Neural progenitor cell (in vitro differentiated cells): Measurements from ENCODE around the gene C3orf20. TPM values are rescaled to one million over a fixed set of nuclear protein-coding genes. Genes with fewer than 3 reads are reported as not detected.

Source experiments
- DNase-seq: peaks from one replicate; pipeline ENCODE4 v3.0.0-alpha.2; 2016; ENCODE audit warnings: low spot score
- H2AFZ ChIP-seq: fragments of 200-600 bp; sonication (generic); replicated peaks from 2 replicates; pipeline ENCODE4 v1.6.1; 2016; ENCODE audit warnings: antibody characterized with exemption
- H3F3A ChIP-seq: fragments of 200-600 bp; sonication (generic); 2 replicates; pipeline ENCODE4 v1.6.1; 2016; ENCODE audit warnings: antibody characterized with exemption, low read depth
- H3K27ac ChIP-seq: fragments of 200-600 bp; sonication (generic); 2 replicates; pipeline ENCODE4 v1.5.1; 2016; ENCODE audit warnings: mild to moderate bottlenecking
- H3K27me3 ChIP-seq: fragments of 200-600 bp; sonication (generic); 2 replicates; pipeline ENCODE4 v1.6.1; 2016; ENCODE audit warnings: mild to moderate bottlenecking, moderate library complexity
- H3K36me3 ChIP-seq: fragments of 200-600 bp; sonication (generic); 2 replicates; pipeline ENCODE4 v1.5.1; 2016
- H3K4me1 ChIP-seq: fragments of 200-600 bp; sonication (generic); 2 replicates; pipeline ENCODE4 v1.6.1; 2016; ENCODE audit warnings: mixed run types
- H3K4me2 ChIP-seq: fragments of 200-600 bp; sonication (generic); 2 replicates; pipeline ENCODE4 v1.6.1; 2016
- H3K4me3 ChIP-seq: fragments of 200-600 bp; sonication (generic); 2 replicates; pipeline ENCODE4 v1.5.1; 2016
- H3K79me2 ChIP-seq: fragments of 200-600 bp; sonication (generic); 2 replicates; pipeline ENCODE4 v1.6.1; 2016; ENCODE audit warnings: low read depth
- H3K9ac ChIP-seq: fragments of 200-600 bp; sonication (generic); 2 replicates; pipeline ENCODE4 v1.6.1; 2016
- H3K9me3 ChIP-seq: fragments of 200-600 bp; sonication (generic); 2 replicates; pipeline ENCODE4 v1.5.1; 2016; ENCODE audit warnings: low read depth
- H4K20me1 ChIP-seq: fragments of 200-600 bp; sonication (generic); 2 replicates; pipeline ENCODE4 v1.6.1; 2016; ENCODE audit warnings: low read depth
- H3K27ac Mint-ChIP-seq: 3 replicates; pipeline ENCODE4 v1.8.0; 2021; ENCODE audit warnings: mixed read lengths
- H3K27me3 Mint-ChIP-seq: 2 replicates; pipeline ENCODE4 v1.8.0; 2022; ENCODE audit warnings: low read depth, mild to moderate bottlenecking, inconsistent platforms, moderate library complexity, mixed read lengths; ENCODE audit not compliant: insufficient read depth
- H3K36me3 Mint-ChIP-seq: 3 replicates; pipeline ENCODE4 v1.8.0; 2021; ENCODE audit warnings: mixed read lengths
- H3K4me1 Mint-ChIP-seq: 3 replicates; pipeline ENCODE4 v1.8.0; 2021; ENCODE audit warnings: mixed read lengths
- H3K4me3 Mint-ChIP-seq: 3 replicates; pipeline ENCODE4 v1.8.0; 2021; ENCODE audit warnings: mild to moderate bottlenecking, moderate library complexity, mixed read lengths
- H3K9me3 Mint-ChIP-seq: 3 replicates; pipeline ENCODE4 v1.8.0; 2020; ENCODE audit warnings: mixed read lengths
- CTCF ChIP-seq: fragments of 200-600 bp; sonication (generic); IDR thresholded peaks from 2 replicates; pipeline ENCODE4 v1.5.1; 2017; ENCODE audit warnings: antibody characterized with exemption, mild to moderate bottlenecking
- EZH2 ChIP-seq: fragments of 200-600 bp; sonication (generic); IDR thresholded peaks from 2 replicates; pipeline ENCODE4 v1.6.1; 2017; ENCODE audit warnings: antibody characterized with exemption, mild to moderate bottlenecking, moderate library complexity
- EZH2phosphoT487 ChIP-seq: fragments of 200-600 bp; sonication (generic); IDR thresholded peaks from 2 replicates; pipeline ENCODE4 v1.6.1; 2017; ENCODE audit warnings: antibody characterized with exemption
- total RNA-seq: library from RNA; depleted of rRNA; stranded (reverse); fragments of >200 nt; gene quantifications from 2 replicates; pipeline ENCODE4 v1.2.3, GENCODE V29; 2015; ENCODE audit warnings: low replicate concordance

Gene C3orf20
- total RNA-seq, 1 donor from 2014 or later: not detected

- H3K36me3 Mint-ChIP-seq: no peaks in the 10 kb centered on the region
- no peak overlapping the region for H3K4me3 ChIP-seq
- H3K27me3 ChIP-seq: no peaks in the 10 kb centered on the region
- no peaks in the 10 kb centered on the region for H3K36me3 ChIP-seq
- H3K9me3 ChIP-seq: no peaks in the 10 kb centered on the region
- peaks cover 2% of the 10 kb centered on the region for H3K27me3 Mint-ChIP-seq
- no peak for DNase-seq
- no peaks in the 10 kb centered on the region for H3K79me2 ChIP-seq
- no peaks in the 10 kb centered on the region for H3F3A ChIP-seq
- H3K4me2 ChIP-seq: no peak overlapping the region
- H3K4me1 ChIP-seq: no peaks in the 10 kb centered on the region
- H3K27ac ChIP-seq: no peak overlapping the region
- no peak overlapping the region for H2AFZ ChIP-seq
- TF ChIP-seq CTCF (no peak), EZH2phosphoT487 (no peak), EZH2 (no peak)
- H4K20me1 ChIP-seq: no peaks in the 10 kb centered on the region
- H3K9me3 Mint-ChIP-seq: no peaks in the 10 kb centered on the region
- H3K9ac ChIP-seq: no peak overlapping the region
- H3K27ac Mint-ChIP-seq: no peak overlapping the region
- peaks cover 13% of the 10 kb centered on the region for H3K4me1 Mint-ChIP-seq
- H3K4me3 Mint-ChIP-seq: no peak overlapping the region
These were observed 28.3 kb downstream of the C3orf20 start for GRCh38 chr3:14703128-14703750.

- H3K36me3 Mint-ChIP-seq: no peaks in the 10 kb centered on the region
- H3K27ac Mint-ChIP-seq: peak overlapping the region; percentile 63
- Histone ChIP-seq H3K27ac (no peak overlapping the region), H3K4me1 (no peaks in the 10 kb centered on the region), H4K20me1 (no peaks in the 10 kb centered on the region), H3K9me3 (no peaks in the 10 kb centered on the region), H3K4me3 (no peak overlapping the region), H2AFZ (no peak overlapping the region), H3K79me2 (no peaks in the 10 kb centered on the region), H3K36me3 (no peaks in the 10 kb centered on the region), H3K27me3 (no peaks in the 10 kb centered on the region), H3K9ac (no peak overlapping the region), H3F3A (no peaks in the 10 kb centered on the region), H3K4me2 (no peak overlapping the region)
- H3K9me3 Mint-ChIP-seq: no peaks in the 10 kb centered on the region
- H3K4me1 Mint-ChIP-seq: peaks cover 13% of the 10 kb centered on the region
- no peak for DNase-seq
- no peak overlapping the region for H3K4me3 Mint-ChIP-seq
- peaks cover 2% of the 10 kb centered on the region for H3K27me3 Mint-ChIP-seq
- TF ChIP-seq EZH2 (no peak), CTCF (no peak), EZH2phosphoT487 (no peak)
These were observed 28.9 kb downstream of the C3orf20 start for GRCh38 chr3:14703791-14704190.

- Mint-ChIP-seq H3K36me3 (no peaks in the 10 kb centered on the region), H3K4me3 (peak overlapping the region; percentile 61), H3K27ac (peak overlapping the region; percentile 54), H3K4me1 (peaks cover 13% of the 10 kb centered on the region), H3K9me3 (peaks cover 2% of the 10 kb centered on the region), H3K27me3 (peaks cover 2% of the 10 kb centered on the region)
- Histone ChIP-seq H3K9me3 (no peaks in the 10 kb centered on the region), H3K9ac (no peak overlapping the region), H3K4me2 (no peak overlapping the region), H3K4me3 (no peak overlapping the region), H3K79me2 (no peaks in the 10 kb centered on the region), H3K27ac (no peak overlapping the region), H3K4me1 (no peaks in the 10 kb centered on the region), H3F3A (no peaks in the 10 kb centered on the region), H2AFZ (no peak overlapping the region), H4K20me1 (no peaks in the 10 kb centered on the region), H3K27me3 (no peaks in the 10 kb centered on the region), H3K36me3 (no peaks in the 10 kb centered on the region)
- TF ChIP-seq EZH2: no peak
- no peak for TF ChIP-seq EZH2phosphoT487
- no peak for TF ChIP-seq CTCF
- DNase-seq: no peak
These were observed 31.2 kb downstream of the C3orf20 start for GRCh38 chr3:14706096-14706495.
